Loucy (cell line): ENCODE results near the gene NXN.

ENCODE experiments used
- CTCF ChIP-seq: fragments of 200-600 bp; sonication (generic); conservative IDR thresholded peaks from 2 replicates; pipeline ENCODE4 v1.5.1; 2014; ENCODE audit warnings: mild to moderate bottlenecking, antibody characterized with exemption, low read length
- EZH2phosphoT487 ChIP-seq: fragments of 200-600 bp; IDR thresholded peaks from 2 replicates; pipeline ENCODE4 v1.6.1; 2018; ENCODE audit warnings: antibody characterized with exemption, mild to moderate bottlenecking, moderate library complexity, borderline replicate concordance

GRCh38 chr17:979539-980405, at the start of gene NXN:
- TF ChIP-seq CTCF (peak; percentile 21; the same call in 1 of the 2 replicates), EZH2phosphoT487 (no peak)
